22Rv1 (cell line): ENCODE measurements around the gene PON2.

ENCODE experiments used
- H3K27ac ChIP-seq: fragments of 450-650 bp; 2 replicates; pipeline ENCODE4 v1.5.1; 2017
- CTCF ChIP-seq: fragments of 450-650 bp; IDR thresholded peaks from 2 replicates; pipeline ENCODE4 v1.5.1; 2017; ENCODE audit warnings: mild to moderate bottlenecking
- ZFX ChIP-seq: fragments of 450-650 bp; IDR thresholded peaks from 2 replicates; pipeline ENCODE4 v1.6.1; 2017; ENCODE audit warnings: antibody characterized with exemption, borderline replicate concordance

PON2 gene

GRCh38 chr7:95476072-95476847 is 41.4 kb upstream of the PON2 start:
- TF ChIP-seq ZFX (no peak), CTCF (no peak)
- peak overlapping the region; percentile 11; the same call in 1 of the 2 replicates for H3K27ac ChIP-seq

- TF ChIP-seq ZFX (no peak), CTCF (no peak)
- H3K27ac ChIP-seq = no peak overlapping the region
Measured at GRCh38 chr7:95473276-95473985, 38.6 kb upstream of the PON2 start.

GRCh38 chr7:95472581-95473161 is 37.8 kb upstream of the PON2 start:
- TF ChIP-seq CTCF (no peak), ZFX (no peak)
- H3K27ac ChIP-seq = no peak overlapping the region

GRCh38 chr7:95471071-95471470 is 36.2 kb upstream of the PON2 start:
- TF ChIP-seq ZFX (no peak), CTCF (no peak)
- H3K27ac ChIP-seq = no peak overlapping the region

GRCh38 chr7:95470452-95470851 is 35.6 kb upstream of the PON2 start:
- TF ChIP-seq CTCF (no peak), ZFX (no peak)
- H3K27ac ChIP-seq = no peak overlapping the region

- TF ChIP-seq ZFX (no peak), CTCF (no peak)
- H3K27ac ChIP-seq = no peak overlapping the region
Measured at GRCh38 chr7:95469848-95470247, 35.0 kb upstream of the PON2 start.

GRCh38 chr7:95469187-95469586 is 34.4 kb upstream of the PON2 start:
- no peak overlapping the region for H3K27ac ChIP-seq
- no peak for TF ChIP-seq CTCF
- no peak for TF ChIP-seq ZFX
